Measurements from ENCODE around the gene ZBTB17. TPM values are rescaled to one million over a fixed set of nuclear protein-coding genes. Genes with fewer than 3 reads are reported as not detected.
A peak's percentile ranks its signal among the peaks of the same experiment; 100 is the strongest.

The ZBTB17 gene
- total and polyA plus RNA-seq, 2 of the 8 experiments (the other 6 are each of a cell fraction or from before 2014, with no cell fraction given), result 24.7 to 36.2 TPM

- TF ChIP-seq, protein P1, sequence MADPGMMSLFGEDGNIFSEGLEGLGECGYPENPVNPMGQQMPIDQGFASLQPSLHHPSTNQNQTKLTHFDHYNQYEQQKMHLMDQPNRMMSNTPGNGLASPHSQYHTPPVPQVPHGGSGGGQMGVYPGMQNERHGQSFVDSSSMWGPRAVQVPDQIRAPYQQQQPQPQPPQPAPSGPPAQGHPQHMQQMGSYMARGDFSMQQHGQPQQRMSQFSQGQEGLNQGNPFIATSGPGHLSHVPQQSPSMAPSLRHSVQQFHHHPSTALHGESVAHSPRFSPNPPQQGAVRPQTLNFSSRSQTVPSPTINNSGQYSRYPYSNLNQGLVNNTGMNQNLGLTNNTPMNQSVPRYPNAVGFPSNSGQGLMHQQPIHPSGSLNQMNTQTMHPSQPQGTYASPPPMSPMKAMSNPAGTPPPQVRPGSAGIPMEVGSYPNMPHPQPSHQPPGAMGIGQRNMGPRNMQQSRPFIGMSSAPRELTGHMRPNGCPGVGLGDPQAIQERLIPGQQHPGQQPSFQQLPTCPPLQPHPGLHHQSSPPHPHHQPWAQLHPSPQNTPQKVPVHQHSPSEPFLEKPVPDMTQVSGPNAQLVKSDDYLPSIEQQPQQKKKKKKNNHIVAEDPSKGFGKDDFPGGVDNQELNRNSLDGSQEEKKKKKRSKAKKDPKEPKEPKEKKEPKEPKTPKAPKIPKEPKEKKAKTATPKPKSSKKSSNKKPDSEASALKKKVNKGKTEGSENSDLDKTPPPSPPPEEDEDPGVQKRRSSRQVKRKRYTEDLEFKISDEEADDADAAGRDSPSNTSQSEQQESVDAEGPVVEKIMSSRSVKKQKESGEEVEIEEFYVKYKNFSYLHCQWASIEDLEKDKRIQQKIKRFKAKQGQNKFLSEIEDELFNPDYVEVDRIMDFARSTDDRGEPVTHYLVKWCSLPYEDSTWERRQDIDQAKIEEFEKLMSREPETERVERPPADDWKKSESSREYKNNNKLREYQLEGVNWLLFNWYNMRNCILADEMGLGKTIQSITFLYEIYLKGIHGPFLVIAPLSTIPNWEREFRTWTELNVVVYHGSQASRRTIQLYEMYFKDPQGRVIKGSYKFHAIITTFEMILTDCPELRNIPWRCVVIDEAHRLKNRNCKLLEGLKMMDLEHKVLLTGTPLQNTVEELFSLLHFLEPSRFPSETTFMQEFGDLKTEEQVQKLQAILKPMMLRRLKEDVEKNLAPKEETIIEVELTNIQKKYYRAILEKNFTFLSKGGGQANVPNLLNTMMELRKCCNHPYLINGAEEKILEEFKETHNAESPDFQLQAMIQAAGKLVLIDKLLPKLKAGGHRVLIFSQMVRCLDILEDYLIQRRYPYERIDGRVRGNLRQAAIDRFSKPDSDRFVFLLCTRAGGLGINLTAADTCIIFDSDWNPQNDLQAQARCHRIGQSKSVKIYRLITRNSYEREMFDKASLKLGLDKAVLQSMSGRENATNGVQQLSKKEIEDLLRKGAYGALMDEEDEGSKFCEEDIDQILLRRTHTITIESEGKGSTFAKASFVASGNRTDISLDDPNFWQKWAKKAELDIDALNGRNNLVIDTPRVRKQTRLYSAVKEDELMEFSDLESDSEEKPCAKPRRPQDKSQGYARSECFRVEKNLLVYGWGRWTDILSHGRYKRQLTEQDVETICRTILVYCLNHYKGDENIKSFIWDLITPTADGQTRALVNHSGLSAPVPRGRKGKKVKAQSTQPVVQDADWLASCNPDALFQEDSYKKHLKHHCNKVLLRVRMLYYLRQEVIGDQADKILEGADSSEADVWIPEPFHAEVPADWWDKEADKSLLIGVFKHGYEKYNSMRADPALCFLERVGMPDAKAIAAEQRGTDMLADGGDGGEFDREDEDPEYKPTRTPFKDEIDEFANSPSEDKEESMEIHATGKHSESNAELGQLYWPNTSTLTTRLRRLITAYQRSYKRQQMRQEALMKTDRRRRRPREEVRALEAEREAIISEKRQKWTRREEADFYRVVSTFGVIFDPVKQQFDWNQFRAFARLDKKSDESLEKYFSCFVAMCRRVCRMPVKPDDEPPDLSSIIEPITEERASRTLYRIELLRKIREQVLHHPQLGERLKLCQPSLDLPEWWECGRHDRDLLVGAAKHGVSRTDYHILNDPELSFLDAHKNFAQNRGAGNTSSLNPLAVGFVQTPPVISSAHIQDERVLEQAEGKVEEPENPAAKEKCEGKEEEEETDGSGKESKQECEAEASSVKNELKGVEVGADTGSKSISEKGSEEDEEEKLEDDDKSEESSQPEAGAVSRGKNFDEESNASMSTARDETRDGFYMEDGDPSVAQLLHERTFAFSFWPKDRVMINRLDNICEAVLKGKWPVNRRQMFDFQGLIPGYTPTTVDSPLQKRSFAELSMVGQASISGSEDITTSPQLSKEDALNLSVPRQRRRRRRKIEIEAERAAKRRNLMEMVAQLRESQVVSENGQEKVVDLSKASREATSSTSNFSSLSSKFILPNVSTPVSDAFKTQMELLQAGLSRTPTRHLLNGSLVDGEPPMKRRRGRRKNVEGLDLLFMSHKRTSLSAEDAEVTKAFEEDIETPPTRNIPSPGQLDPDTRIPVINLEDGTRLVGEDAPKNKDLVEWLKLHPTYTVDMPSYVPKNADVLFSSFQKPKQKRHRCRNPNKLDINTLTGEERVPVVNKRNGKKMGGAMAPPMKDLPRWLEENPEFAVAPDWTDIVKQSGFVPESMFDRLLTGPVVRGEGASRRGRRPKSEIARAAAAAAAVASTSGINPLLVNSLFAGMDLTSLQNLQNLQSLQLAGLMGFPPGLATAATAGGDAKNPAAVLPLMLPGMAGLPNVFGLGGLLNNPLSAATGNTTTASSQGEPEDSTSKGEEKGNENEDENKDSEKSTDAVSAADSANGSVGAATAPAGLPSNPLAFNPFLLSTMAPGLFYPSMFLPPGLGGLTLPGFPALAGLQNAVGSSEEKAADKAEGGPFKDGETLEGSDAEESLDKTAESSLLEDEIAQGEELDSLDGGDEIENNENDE (IDR thresholded peaks at IDR 0.05; ENCODE audit: insufficient replicate concordance, low read length), result no peak
- TF ChIP-seq SP1 (IDR thresholded peaks at IDR 0.05; ENCODE audit: low read depth, low read length), result no peak
- no peak for TF ChIP-seq SUZ12 (IDR thresholded peaks at IDR 0.05; ENCODE audit: low read length)
- peak in 1 of 2 experiments; percentile 70; a peak in 2 of 3 replicates for TF ChIP-seq POLR2A (IDR thresholded peaks at IDR 0.05; ENCODE audit: control extremely low read depth in 1 of 2, low read depth in 2 of 2, low read length in 2 of 2)
- no peak for TF ChIP-seq CHD2 (IDR thresholded peaks at IDR 0.05; ENCODE audit: low read length)
- TF ChIP-seq KDM4A (IDR thresholded peaks at IDR 0.05; ENCODE audit: low read depth, low read length, severe bottlenecking), result peak; percentile 94
- TF ChIP-seq YY1 (IDR thresholded peaks at IDR 0.05; ENCODE audit: low read depth, low read length), result peak; percentile 99
- no peak for TF ChIP-seq FOSL1 (IDR thresholded peaks at IDR 0.05; ENCODE audit: insufficient read depth, low read depth, low read length)
- peak; percentile 36; the same call in 1 of the 2 replicates for TF ChIP-seq TBP (IDR thresholded peaks at IDR 0.05; ENCODE audit: low read depth, low read length)
- TF ChIP-seq ATF3 (IDR thresholded peaks at IDR 0.05; ENCODE audit: insufficient read depth, low read depth, low read length), result peak; percentile 57; the same call in 1 of the 2 replicates
Measured at GRCh38 chr1:15975805-15976680, at the start of gene ZBTB17 (continued).

All from H1 (cell line).